Keratinocyte (primary cell): ENCODE results near the gene CLDND2. TPM values are rescaled to one million over a fixed set of nuclear protein-coding genes. Genes with fewer than 3 reads are reported as not detected.

Experiments used
- DNase-seq: peaks from one replicate; pipeline ENCODE4 v3.0.0-alpha.2; 2011; ENCODE audit warnings: low read depth, missing footprints, low spot score
- FAIRE-seq: peaks from 2 replicates; lab custom pipeline; 2011; peaks lifted over from hg19 to GRCh38; lab: Jason Lieb, UNC
- H2AFZ ChIP-seq: 2 replicates; pipeline ENCODE4 v1.6.0; 2012; ENCODE audit warnings: low read length, control low read depth, inconsistent platforms; ENCODE audit not compliant: control insufficient read depth
- H3K27ac ChIP-seq: 2 replicates; pipeline ENCODE4 v1.5.1; 2011; ENCODE audit warnings: low read length; ENCODE audit not compliant: control insufficient read depth, insufficient read depth
- H3K27me3 ChIP-seq: 3 replicates; pipeline ENCODE4 v1.6.0; 2011; ENCODE audit warnings: low read length; ENCODE audit not compliant: control insufficient read depth, insufficient read depth; ENCODE audit errors: extremely low read depth
- H3K36me3 ChIP-seq, 2 experiments: 2 replicates in 1 of 2; 3 replicates in 1 of 2; pipeline ENCODE4 v1.5.1; 2011; ENCODE audit warnings: low read length in 2 of 2, mild to moderate bottlenecking in 1 of 2; ENCODE audit not compliant: control insufficient read depth in 2 of 2, insufficient read depth in 2 of 2; ENCODE audit errors: extremely low read depth in 1 of 2
- H3K4me1 ChIP-seq: 3 replicates; pipeline ENCODE4 v1.5.1; 2011; ENCODE audit warnings: low read length; ENCODE audit not compliant: control insufficient read depth, insufficient read depth; ENCODE audit errors: extremely low read depth
- H3K4me2 ChIP-seq: 3 replicates; pipeline ENCODE4 v1.6.0; 2011; ENCODE audit warnings: low read depth, low read length; ENCODE audit not compliant: control insufficient read depth, insufficient read depth; ENCODE audit errors: extremely low read depth
- H3K4me3 ChIP-seq, 3 experiments: fragments of 200-600 bp in 1 of 3; sonication (generic) in 1 of 3; 2 replicates in 2 of 3; 3 replicates in 1 of 3; pipeline ENCODE4 v1.5.1; 2011 to 2016; ENCODE audit warnings: low read length in 3 of 3, mild to moderate bottlenecking in 3 of 3, control low read depth in 2 of 3, inconsistent platforms in 1 of 3, low read depth in 1 of 3, mixed read lengths in 1 of 3, mixed run types in 1 of 3, moderate library complexity in 1 of 3; ENCODE audit not compliant: control insufficient read depth in 2 of 3, insufficient read depth in 2 of 3; ENCODE audit errors: extremely low read depth in 1 of 3
- H3K79me2 ChIP-seq: 2 replicates; pipeline ENCODE4 v1.6.0; 2012; ENCODE audit warnings: low read length; ENCODE audit not compliant: control insufficient read depth, insufficient read depth
- H3K9ac ChIP-seq: 3 replicates; pipeline ENCODE4 v1.6.0; 2011; ENCODE audit warnings: low read length; ENCODE audit not compliant: control insufficient read depth, insufficient read depth; ENCODE audit errors: extremely low read depth
- H3K9me1 ChIP-seq: 3 replicates; pipeline ENCODE4 v1.6.0; 2011; ENCODE audit warnings: low read length; ENCODE audit not compliant: control insufficient read depth, insufficient read depth; ENCODE audit errors: extremely low read depth
- H3K9me3 ChIP-seq: 2 replicates; pipeline ENCODE4 v1.5.1; 2012; ENCODE audit warnings: low read depth, low read length; ENCODE audit not compliant: control insufficient read depth
- H4K20me1 ChIP-seq: 3 replicates; pipeline ENCODE4 v1.6.0; 2011; ENCODE audit warnings: low read length; ENCODE audit not compliant: control insufficient read depth, insufficient read depth; ENCODE audit errors: extremely low read depth
- CTCF ChIP-seq, 3 experiments: IDR thresholded peaks in 1 of 3; conservative IDR thresholded peaks in 1 of 3; optimal IDR thresholded peaks in 1 of 3; 2 replicates in 2 of 3; 3 replicates in 1 of 3; pipeline versions ENCODE3 to v1.5.1; 2011; ENCODE audit warnings: low read length in 3 of 3, mild to moderate bottlenecking in 3 of 3, moderate library complexity in 2 of 3, control low read depth in 1 of 3, inconsistent platforms in 1 of 3; ENCODE audit not compliant: insufficient read depth in 2 of 3; ENCODE audit errors: extremely low read depth in 1 of 3
- EZH2 ChIP-seq: IDR thresholded peaks from one replicate; pipeline ENCODE4 v1.6.1; 2012; ENCODE audit warnings: inconsistent platforms, mild to moderate bottlenecking, low read length, moderate library complexity
- dilution Hi-C: fragments of 300-500 bp; cut with MboI; formaldehyde crosslinking; loops from one replicate; pipeline ENCODE4 v1.7.0; 2020; ENCODE audit warnings: low sequenced_read_pairs; ENCODE audit not compliant: extremely low pct_ligation_motif_present
- polyA plus RNA-seq, 5 experiments: library from polyadenylated mRNA; depleted of rRNA in 3 of 5; stranded (reverse) in 3 of 5; stranded (forward) in 1 of 5; unstranded in 1 of 5; fragments of >200 nt; gene quantifications; 1 replicate in 1 of 5; 2 replicates in 3 of 5; 3 replicates in 1 of 5; pipeline versions ENCODE4 v1.2.1 to v1.2.3, GENCODE V29; 2011 to 2012; ENCODE audit warnings: missing spikeins in 2 of 5, low read depth in 1 of 5, low replicate concordance in 1 of 5

The CLDND2 gene
- polyA plus RNA-seq, 1 donor (not counting 4 experiments of a cell fraction or from before 2014, with no cell fraction given), result 0.37 TPM

DNA sequence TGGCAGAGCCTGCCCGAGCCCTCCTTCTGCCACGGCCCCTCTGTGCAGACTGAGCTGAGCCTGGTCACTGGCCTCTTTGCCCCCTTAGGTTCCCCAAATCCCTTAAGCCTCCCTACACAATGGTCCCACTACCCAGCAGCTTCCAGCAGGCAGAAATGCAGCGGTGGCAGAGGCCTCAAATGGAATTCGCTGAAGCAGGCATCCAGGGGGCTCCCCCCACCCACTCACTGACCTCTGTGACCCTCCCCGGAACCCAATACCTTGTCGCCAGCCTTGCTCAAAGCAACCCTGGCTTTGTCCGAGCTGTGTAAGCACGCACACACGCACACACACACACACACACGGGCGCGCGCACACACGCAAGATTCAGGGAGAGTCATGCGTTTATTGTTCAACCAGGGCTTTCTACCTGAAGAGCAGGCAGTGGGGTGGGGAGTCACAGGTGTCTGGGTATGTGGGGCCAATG is 19.2 kb upstream of the CLDND2 start, which contains the start of gene LIM2:
Gene LIM2, minus strand, starts transcription at position 51 of the 466 bp plus-strand sequence. CDS start 531 bp downstream, outside the sequence.
- no peaks in the 10 kb centered on the region for H4K20me1 ChIP-seq
- no peak within 1 kb of the TSS for H3K27ac ChIP-seq
- no peaks in the 10 kb centered on the region for H3K27me3 ChIP-seq
- no peak within 1 kb of the TSS for H2AFZ ChIP-seq
- no peaks in the 10 kb centered on the region for H3K9me1 ChIP-seq
- FAIRE-seq, result no peak
- no peaks in the 10 kb centered on the region for H3K4me1 ChIP-seq
- no peaks in the 10 kb centered on the region for H3K9me3 ChIP-seq
- H3K4me2 ChIP-seq, result no peak within 1 kb of the TSS
- H3K79me2 ChIP-seq, result no peaks in the 10 kb centered on the region
- H3K4me3 ChIP-seq, result no peak within 1 kb of the TSS
- no peak for DNase-seq
- dilution Hi-C loops, result no loop called here
- TF ChIP-seq EZH2, result no peak
- no peak for TF ChIP-seq CTCF (optimal IDR thresholded peaks at IDR 0.05 in 1 of 3, IDR thresholded peaks at IDR 0.05 in 1 of 3, conservative IDR thresholded peaks at IDR 0.05 in 1 of 3; ENCODE audit: extremely low read depth in 1 of 3, insufficient read depth in 2 of 3, low read length in 3 of 3)
- no peaks in the 10 kb centered on the region for H3K36me3 ChIP-seq
- H3K9ac ChIP-seq, result no peak within 1 kb of the TSS

- Histone ChIP-seq H3K9me1 (no peaks in the 10 kb centered on the region), H3K27ac (no peak overlapping the region), H3K9me3 (no peaks in the 10 kb centered on the region), H3K27me3 (no peaks in the 10 kb centered on the region), H4K20me1 (no peaks in the 10 kb centered on the region), H3K4me2 (no peak overlapping the region), H3K9ac (no peak overlapping the region), H3K79me2 (no peaks in the 10 kb centered on the region), H3K4me3 (no peak overlapping the region), H3K4me1 (no peaks in the 10 kb centered on the region), H2AFZ (no peak overlapping the region), H3K36me3 (no peaks in the 10 kb centered on the region)
- FAIRE-seq (no peak), DNase-seq (no peak)
- TF ChIP-seq CTCF (optimal IDR thresholded peaks at IDR 0.05 in 1 of 3, IDR thresholded peaks at IDR 0.05 in 1 of 3, conservative IDR thresholded peaks at IDR 0.05 in 1 of 3; ENCODE audit: extremely low read depth in 1 of 3, insufficient read depth in 2 of 3, low read length in 3 of 3) (no peak), EZH2 (no peak)
- dilution Hi-C loops, result no loop called here
These were observed 18.2 kb upstream of the CLDND2 start for GRCh38 chr19:51386882-51387520.
